Activated CD4-positive, alpha-beta T cell treated with anti-CD3 and anti-CD28 coated beads for 48 hours (primary cell): Measurements from ENCODE around the gene IL27RA.
"Not testable (repeated sequence)": the region's sequence is repeated elsewhere in the genome, so short reads cannot be mapped to it uniquely, and the experiment has no call there.

Source experiments
- DNase-seq: peaks from one replicate; pipeline ENCODE4 v3.0.0-alpha.2; 2020

Gene IL27RA

DNA sequence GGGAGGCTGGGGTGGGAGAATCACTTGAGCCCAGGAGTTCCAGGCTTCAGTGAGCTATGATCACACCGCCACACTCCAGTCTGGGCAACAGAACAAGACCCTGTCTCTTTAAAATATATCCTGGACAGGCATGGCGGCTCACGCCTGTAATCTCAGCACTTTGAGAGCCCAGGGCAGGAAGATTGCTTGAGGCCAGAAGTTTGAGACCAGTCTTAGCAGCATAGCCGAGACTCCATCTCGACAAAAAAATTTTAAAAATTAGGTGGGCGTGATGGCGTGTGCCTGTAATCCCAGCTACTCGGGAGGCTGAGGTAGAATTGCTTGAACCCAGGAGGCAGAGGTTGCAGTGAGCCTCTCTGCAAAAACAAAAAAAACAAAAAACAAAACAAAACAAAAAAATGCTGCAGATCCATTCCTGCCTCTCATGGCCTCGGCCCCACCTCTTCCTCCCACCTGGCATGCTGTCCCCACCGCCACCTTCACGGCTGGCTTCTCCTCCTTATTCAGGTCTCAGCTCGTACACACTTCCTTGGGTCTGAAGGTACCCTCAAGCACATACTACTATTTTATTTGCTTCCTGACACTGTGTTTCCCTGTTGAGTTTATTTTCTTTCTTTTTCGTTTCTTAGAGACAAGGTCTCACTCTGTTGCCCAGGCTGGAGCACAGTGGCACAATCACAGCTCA is 30.7 kb upstream of the IL27RA start:
- DNase-seq: no peak

DNA sequence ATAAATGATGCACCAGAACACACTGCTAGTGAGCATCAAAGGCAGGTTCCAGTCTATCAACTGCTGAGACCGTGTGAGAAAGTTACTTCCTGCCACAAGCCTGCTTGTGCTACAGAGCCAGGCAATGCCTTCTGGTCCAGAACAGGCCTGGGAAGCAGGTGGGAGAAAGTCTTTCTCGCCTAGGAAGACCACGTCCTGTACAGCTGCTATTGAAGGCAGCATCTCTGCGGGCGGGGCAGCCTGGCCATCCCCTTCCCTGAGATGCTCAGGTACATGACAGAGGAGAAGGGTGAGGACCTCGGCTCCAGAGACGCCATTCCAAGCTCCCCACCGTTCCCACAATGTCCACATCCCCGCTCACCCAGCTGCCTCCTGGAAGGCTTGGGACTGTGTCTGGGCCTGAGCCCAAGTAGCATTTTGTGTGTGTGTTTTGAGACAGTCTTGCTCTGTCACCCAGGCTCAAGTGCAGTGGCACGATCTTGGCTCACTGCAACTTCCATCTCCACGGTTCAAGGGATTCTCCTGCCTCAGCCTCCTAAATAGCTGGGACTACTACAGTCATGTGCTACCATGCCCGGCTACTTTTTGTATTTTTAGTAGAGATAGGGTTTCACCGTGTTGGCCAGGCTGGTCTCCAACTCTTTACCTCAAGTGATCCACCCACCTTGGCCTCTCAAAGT is 28.9 kb upstream of the IL27RA start:
- DNase-seq: no peak

DNA sequence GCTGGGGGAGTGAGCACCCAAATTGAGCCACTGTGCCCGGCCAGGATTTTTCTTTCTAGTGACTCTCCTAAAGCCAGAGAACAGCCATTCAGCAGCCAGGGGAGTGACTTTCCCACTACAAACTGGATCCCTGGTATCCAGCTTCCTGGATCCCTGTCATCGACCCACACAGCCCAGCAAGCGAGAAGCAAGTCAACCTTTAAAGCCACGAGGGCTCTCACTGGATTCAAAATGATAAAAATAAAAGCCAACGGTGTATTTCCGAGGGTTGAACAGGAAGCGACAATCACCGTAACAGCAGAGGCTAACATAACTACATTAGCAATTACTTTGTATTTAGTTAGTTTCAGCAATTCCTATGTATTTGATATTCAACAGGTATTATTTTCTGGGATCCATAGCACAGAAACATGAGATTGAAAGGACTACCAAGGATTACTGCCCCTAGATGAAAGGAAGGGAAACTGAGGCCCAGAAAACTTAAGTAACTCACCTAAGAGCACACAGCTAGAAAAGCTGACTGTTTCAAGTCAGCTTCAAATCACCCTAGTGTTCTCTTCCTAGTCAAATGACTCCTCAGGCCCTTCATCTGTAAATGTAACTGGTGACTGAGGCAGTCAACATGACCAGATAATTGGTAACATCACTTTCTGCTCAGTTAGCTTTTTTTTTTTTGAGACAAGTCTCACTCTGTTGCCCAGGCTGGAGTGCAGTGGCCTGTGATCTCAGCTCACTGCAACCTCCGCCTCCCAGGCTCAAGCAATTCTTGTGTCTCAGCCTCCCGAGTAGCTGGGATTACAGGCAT is 28.1 kb upstream of the IL27RA start:
- no peak for DNase-seq

DNA sequence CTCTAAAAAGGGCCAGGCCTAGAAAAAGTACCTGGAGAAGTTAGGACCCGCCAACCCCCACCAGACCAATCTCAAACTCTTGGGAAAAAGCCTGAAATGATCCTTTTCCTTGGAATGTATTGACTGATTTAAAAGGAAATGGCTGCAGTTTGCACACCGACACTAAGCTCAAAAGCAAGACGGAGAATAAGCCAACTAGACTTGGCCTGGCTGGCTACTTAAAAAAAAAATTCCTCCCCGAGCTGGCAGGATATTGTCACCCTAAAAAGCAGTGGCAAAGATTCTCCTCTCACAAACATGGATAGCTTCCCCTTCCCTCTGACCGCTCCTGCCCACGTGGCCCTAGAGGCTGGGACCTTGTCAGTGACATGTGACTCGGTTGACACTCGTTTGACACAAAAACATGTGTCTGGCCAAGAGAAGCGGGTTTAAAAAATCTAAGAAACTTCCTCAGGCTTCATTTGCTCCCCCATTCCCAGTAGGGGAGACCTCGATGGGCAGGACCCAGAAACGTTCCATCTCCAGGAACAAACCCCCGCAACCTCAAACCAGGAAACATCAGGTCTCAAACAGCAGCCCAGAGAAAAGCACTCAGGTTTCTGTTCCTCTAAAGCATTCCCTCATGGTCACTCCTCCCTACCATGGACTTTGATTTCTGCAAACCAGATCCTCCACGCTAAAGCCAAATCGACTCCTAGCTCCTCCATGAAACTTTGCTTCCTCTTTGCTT is 26.8 kb upstream of the IL27RA start:
- DNase-seq: no peak

DNA sequence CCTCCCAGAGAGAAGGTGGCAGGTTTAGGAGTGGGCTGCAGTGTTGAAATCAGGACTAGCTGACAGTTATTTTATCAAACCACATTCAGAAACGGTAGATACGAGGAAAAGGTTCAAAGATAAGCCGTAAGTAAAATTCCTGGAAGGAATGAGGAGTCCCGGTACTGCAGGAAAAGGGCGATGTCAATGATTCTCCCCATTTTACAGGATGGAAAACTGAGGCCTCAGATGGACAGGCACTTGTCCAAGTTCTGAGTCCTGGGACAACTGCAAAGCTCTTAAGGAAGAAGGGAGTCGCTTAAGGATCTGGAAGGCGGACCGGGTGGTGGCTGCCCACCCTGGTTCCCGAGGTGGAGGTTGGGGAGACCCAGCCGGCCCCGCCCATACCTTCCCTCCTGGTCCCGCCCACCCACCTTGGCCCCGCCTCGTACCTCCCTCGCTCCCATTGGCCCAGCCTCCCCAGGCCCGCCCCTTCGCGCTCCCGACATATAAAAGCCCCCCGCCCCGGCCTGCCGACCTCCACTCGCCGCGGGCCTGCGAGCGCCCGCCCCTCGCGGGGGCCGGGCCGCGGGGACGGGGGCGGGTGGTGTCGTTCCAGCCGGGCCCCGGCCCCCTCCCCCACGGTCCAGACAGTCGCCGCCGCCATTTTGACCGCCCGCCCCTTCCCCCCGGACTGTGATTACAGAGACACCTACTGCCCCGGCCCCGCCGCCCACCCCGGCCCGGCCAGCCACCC is 26.0 kb upstream of the IL27RA start:
- DNase-seq: peak; percentile 93

DNA sequence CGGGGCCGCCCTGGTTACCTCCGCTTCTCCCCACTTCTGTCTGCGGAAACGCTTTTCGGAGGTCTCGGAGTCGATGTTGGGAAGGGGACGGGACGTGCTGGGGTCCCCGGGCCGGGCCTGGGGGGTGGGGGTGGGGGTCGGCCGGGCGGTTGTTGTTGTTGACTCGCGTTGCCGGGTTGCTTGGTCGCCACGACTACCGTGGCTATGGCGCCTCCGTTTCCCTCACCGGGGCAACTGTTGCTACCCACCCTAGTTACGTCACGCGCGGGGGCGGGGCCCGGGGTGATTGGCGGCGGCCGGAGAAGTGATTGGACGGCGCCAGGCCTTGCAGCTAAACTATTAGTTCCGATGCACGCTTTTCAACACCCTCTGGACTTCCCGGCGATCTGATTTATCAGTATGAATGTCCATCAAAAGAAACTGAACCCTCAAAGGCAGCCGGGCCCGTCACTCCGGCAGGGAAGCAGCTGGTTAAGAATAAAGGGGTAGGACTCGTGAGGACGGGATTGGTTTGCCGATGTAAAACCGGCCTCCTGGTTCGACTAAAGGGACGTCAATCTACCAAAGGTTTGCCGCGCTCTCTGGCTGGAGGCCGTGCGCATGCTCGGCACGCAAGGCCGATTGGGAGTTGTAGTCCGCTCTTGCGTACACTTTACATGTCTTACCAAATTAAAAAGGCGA is 25.3 kb upstream of the IL27RA start, which contains the start of gene RFX1:
TSS of gene RFX1 (minus strand) at position 236 of the 681 bp plus-strand sequence. CDS start 12,477 bp downstream, outside the sequence.
- peak; percentile 100 for DNase-seq

DNA sequence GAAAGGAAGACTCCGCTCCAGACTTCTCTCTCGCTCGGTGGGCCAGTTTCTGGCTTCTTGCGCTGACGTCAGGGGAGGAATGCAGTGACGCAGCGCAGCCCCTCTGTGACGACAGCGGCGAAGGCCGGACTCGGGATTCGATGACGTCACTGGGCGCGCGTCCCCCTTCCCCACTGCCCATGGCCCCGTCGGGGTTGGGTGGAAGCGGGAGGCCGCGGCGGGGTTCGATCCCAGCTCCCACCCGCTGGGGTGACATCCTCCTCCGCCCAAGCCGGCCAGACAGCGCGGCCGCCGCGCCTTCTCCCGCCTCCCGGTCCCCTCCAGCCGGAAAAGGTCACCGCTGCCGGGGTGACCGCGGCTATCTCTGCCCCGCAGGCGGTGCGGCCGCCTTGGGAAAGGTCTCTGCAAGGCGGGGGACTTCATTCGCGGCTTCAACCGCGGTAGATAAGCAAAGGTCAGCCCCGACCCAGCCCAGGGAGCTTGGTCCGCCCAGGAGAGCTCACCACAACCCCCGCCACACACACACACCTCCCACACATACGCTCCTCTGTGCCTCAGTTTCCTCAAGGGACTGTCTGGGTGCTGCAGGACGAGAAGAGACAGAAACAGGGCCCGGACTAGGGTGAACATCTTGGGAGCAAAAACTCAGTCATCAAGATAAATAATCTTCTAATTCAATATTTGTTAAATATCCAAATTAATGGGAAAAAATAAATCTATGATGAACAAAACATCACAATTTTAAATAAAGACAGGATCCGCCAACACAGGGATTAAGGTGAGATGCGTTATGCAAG is 24.6 kb upstream of the IL27RA start:
- no peak for DNase-seq

DNA sequence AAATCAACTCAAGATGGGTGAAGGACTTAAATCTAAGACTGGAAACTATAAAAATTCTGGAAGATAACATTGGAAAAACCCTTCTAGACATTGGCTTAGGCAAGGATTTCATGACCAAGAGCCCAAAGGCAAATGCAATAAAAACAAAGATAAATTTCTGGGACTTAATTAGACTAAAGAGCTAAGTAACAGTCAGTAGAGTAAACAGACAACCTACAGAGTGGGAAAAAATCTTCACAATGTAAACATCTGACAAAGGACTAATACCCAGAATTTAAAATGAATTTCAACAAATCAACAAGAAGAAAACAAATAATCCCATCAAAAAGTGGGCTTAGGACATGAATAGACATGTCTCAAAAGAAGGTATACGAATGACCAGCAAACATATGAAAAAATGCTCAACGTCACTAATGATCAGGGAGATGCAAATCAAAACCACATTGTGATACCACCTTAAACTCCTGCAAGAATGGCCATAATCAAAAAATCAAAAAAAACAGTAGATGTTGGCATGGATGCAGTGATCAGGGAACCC is 19.1 kb upstream of the IL27RA start:
- no peak for DNase-seq

DNA sequence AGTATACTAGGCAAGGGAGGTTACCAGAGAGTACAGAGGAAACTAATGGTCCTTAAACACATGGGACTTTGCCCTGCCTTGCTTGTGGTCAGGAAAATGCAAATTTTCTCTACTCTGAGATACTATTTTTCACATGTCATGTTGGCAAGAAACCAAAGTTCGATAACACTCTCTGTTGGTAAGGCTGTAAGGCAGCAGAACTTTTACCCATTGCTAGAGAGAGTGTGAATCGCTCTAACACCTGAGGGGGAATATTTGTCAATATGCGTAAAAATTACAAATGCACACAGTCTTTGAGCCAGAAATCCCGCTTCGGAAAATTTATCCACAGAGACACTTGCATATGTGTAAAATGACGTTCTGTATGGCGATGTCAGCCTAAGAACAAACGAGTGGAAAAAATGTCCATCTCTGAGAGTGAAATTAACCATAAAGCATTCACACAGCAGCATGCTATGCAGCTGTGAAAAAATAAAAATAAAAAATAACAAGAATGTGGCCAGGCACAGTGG is 16.0 kb upstream of the IL27RA start:
- DNase-seq: no peak

DNA sequence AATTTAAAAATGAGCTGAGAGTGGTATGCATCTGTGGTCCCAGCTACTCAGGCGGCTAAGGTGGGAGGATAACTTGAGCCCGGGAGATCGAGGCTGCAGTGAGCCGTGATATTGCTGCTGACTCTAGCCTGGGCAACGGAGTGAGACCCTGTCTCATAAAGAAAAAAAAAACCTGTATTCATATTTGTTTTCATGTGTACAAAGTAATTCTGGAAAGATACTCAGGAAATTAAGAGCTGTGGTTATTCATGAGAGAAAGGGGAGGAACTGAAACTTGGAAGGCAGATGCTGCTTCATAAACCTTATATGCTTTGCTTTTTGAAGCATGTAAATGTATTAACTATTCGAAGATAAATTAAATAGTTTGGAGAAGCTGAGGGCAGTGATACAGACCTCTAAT is 12.5 kb upstream of the IL27RA start:
- no peak for DNase-seq

DNA sequence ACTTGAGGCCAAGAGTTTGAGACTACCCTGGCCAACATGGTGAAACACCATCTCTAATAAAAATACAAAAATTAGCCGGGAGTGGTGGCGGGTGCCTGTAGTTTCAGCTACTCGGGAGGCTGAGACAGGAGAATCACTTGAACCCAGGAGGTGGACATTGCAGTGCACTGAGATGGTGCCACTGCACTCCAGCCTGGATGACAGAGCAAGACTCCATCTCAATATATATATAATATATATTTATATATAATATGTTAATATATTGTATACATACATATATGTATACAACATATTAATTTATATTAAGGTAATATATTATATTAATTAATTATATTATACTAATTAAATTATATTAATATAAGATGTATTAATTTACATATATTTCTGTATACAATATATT is 11.8 kb upstream of the IL27RA start:
- DNase-seq: not testable (repeated sequence)

DNA sequence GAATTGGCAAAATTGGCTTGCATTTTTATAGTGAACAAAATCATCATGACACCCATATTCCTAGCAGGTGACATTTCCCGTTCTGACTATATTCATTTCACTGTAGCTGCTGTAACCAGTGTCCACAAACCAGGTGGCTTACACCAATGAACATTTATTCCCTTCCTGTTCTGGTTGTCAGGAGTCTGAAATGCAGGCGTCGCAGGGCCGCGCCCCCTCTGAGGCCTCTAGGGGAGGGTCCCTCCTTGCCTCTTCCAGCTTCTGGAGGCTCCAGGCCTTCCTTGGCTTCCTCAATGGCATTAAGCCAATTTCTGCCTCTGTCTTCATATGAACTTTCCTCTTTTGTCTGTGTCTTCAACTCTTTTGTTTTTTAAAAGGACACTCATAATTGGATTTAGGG is 10.1 kb upstream of the IL27RA start:
- DNase-seq: no peak

DNA sequence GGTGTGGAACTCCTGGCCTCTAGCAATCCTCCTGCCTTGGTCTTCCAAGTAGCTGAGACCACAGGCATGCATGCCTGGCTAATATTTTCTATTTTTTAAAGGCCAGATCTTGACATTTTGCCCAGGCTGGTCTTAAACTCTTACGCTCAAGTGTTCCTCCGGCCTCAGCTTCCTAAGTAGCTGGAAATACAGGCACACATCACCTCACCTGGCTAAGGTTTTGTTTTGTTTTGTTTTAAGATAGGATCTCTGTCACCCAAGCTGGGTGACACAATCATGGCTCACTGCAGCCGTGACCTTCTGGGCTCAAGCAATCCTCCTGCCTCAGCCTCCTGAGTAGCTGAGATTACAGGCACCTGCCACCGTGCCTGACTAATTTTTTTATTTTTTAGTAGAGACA is 9.1 kb upstream of the IL27RA start:
- no peak for DNase-seq

DNA sequence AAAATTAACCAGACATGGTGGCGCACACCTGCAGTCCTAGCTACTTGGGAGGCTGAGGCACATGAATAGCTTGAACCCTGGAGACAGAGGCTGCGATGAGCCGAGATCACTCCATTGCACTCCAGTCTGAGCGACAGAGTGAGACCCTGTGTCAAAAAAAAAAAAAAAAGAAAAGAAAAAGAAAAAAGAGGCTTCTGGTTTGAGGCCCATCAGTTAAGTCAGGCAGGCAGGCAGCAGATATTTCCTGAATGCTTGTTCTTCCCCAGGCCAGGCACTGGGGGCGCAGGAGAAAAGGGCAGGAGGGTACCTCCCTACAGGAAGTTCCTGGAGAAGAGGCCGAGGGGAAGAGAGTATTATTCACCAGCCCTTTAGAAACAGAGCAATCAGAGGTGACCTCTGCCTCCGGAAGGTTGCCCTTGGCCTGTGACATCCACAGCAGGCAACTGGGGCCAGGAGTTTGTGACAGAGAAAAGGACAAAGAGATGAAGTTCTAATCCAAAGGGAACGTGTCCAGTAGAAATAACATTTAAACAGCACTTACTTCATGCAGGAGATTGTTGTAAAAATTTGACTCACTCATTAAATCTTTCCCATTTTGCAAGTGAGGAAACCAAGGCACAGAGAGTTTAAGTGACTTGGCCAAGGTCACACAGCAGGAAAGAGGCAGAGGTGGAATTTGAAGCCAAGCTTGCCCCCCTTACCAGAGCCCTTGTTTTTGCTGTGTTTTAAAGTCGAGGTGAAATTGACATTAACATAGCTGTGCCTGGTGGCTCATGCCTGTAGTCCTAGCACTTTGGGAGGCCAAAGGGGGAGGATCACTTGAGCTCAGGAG is 7.9 kb upstream of the IL27RA start:
- DNase-seq: peak; percentile 48

DNA sequence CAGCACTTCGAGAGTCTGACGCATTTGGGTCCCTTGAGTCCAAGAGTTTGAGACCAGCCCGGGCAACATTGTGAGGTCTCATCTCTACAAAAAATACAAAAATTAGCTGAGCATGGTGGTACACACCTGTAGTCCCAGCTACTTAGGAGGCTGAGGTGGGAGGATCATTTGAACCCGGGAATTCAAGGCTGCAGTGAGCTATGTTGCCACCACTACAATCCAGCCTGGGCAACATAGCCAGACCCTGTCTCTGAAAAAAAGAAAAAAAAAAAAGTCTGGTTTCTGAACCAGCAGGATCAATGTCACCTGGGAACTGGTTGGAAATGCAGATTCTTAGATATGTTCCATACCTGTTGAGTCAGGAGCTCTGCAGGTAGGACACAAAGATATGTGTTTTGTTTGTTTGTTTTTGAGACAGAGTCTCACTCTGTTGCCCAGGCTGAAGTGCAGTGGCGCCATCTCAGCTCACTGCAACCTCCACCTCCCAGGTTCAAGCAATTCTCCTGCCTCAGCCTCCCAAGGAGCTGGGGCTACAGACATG is 4.8 kb upstream of the IL27RA start:
- not testable (repeated sequence) for DNase-seq

DNA sequence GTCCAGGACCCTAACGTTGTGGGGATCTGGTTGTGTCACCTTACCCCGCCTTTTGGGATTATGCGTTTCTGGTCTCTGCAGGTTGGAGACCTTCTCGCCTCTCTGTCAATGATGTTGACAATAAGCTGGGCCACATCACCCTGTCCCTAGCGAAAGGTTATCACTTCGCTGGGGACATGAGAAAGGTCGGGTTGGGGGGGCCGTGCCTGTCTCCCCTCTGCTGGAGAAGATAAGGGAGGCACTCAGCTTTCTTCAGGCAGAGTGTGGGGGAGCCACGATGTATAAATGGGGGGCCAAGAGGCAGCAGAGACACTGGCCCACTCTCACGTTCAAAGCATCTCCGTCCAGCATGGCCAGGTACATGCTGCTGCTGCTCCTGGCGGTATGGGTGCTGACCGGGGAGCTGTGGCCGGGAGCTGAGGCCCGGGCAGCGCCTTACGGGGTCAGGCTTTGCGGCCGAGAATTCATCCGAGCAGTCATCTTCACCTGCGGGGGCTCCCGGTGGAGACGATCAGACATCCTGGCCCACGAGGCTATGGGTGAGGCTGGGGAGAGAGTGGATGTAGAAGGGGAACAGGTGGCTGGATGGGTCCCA is 3.6 kb upstream of the IL27RA start, which contains the start of gene RLN3:
TSS of gene RLN3 (plus strand) at position 293 of the 595 bp plus-strand sequence. CDS start at position 350, 57 bp downstream.
- DNase-seq: no peak

DNA sequence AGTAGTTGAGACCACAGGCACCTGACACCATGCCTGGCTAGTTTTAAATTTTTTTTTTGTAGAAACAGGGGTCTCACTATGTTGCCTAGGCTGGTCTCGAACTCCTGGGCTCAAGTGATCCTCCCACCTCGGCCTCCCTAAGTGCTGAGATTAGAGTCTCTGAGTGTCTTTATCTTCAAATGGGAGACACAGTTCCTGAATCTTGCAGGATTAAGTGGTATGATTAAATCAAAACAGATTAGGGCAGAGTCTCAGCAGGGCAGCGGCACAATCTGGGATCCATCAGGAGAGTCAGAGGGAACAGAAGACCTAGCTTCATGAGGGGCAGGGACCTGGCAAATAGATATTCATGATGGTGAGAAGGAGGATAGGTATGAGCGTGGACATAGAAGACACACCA is 2.7 kb upstream of the IL27RA start:
- DNase-seq: no peak

DNA sequence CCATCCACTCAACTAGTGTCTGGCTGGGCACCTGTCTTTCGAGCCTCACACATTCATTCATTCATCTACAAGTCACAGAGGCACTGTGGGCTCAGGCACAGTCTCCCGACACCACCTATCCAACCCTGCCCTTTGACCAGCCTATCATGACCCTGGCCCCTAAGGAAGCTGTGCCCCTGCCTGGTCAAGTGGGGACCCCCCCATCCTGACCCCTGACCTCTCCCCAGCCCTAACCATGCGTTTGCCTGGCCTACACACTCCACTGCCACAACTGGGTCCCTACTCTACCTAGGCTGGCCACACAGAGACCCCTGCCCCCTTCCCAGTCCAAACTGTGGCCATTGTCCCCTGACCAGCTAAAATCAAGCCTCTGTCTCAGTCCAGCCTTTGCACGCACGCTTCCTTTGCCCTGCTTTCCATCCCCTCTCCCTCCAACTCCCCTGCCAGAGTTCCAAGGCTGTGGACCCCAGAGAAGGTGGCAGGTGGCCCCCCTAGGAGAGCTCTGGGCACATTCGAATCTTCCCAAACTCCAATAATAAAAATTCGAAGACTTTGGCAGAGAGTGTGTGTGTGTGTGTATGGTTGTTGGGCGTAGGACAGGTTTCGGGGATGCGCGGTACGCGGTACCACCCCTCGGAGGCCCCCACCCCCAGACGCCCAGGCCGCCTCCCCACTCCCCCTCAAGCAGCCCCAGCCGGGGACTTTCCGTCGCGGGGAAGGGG is 404 bp upstream of the IL27RA start:
- no peak for DNase-seq
